K562 (cell line): ENCODE data around the gene IFNA1.

Source experiments
- SIN3A ChIP-seq, 2 experiments: fragments of 150-350 bp in 1 of 2; IDR thresholded peaks; 2 replicates each; pipeline ENCODE4 v1.6.1; 2011 to 2016; ENCODE audit warnings: borderline replicate concordance in 2 of 2, low read depth in 2 of 2, low read length in 2 of 2, mild to moderate bottlenecking in 2 of 2, moderate library complexity in 2 of 2; ENCODE audit not compliant: control insufficient read depth in 1 of 2
- TARDBP ChIP-seq: fragments of 450-650 bp; IDR thresholded peaks from 2 replicates; pipeline ENCODE4 v1.6.1; 2016
- TCF7L2 ChIP-seq: fragments of 150-350 bp; IDR thresholded peaks from 2 replicates; pipeline ENCODE4 v1.6.1; 2016; ENCODE audit warnings: low read depth, mild to moderate bottlenecking, low read length, moderate library complexity
- TF ChIP-seq, protein P1 (sequence below), 3 experiments: IDR thresholded peaks in 2 of 3; conservative IDR thresholded peaks in 1 of 3; 2 replicates each; pipeline ENCODE4 v1.5.1; 2011 to 2012; ENCODE audit warnings: low read length in 3 of 3, mild to moderate bottlenecking in 3 of 3, control low read depth in 2 of 3, improper control_type of control experiment in 1 of 3, inconsistent platforms in 1 of 3, low read depth in 1 of 3, mixed read lengths in 1 of 3, moderate library complexity in 1 of 3; ENCODE audit not compliant: insufficient read depth in 2 of 3

DNA sequence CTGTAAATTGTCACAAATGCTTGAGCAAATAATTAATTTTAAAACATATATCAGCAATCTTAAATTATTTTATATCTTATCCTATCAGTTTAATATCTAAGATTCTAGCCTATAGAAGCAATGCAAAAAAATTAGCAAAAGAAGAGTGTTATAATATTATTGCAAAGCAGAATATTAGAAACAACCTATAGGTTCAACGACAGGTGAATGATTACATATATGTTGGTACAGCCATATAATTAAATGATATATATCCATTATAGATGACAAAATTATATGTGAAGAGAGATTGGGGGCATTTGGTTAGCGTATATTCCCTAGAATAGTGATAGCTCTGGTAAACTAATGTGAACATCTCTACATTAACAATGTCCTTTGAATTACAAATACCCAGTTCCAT is 42.0 kb downstream of the IFNA1 start, which contains the start of gene IFNE:
- TF ChIP-seq TARDBP (no peak), TCF7L2 (no peak), SIN3A (IDR thresholded peaks at IDR 0.05; ENCODE audit: borderline replicate concordance in 2 of 2, control insufficient read depth in 1 of 2, low read depth in 2 of 2, low read length in 2 of 2) (no peak)
- TF ChIP-seq, protein P1, sequence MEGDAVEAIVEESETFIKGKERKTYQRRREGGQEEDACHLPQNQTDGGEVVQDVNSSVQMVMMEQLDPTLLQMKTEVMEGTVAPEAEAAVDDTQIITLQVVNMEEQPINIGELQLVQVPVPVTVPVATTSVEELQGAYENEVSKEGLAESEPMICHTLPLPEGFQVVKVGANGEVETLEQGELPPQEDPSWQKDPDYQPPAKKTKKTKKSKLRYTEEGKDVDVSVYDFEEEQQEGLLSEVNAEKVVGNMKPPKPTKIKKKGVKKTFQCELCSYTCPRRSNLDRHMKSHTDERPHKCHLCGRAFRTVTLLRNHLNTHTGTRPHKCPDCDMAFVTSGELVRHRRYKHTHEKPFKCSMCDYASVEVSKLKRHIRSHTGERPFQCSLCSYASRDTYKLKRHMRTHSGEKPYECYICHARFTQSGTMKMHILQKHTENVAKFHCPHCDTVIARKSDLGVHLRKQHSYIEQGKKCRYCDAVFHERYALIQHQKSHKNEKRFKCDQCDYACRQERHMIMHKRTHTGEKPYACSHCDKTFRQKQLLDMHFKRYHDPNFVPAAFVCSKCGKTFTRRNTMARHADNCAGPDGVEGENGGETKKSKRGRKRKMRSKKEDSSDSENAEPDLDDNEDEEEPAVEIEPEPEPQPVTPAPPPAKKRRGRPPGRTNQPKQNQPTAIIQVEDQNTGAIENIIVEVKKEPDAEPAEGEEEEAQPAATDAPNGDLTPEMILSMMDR (IDR thresholded peaks at IDR 0.05 in 2 of 3, conservative IDR thresholded peaks at IDR 0.05 in 1 of 3; ENCODE audit: insufficient read depth in 2 of 3, low read depth in 1 of 3, low read length in 3 of 3), result no peak
